Gastrocnemius medialis (tissue), 4 donors: ENCODE measurements around the gene MBD1. TPM values are rescaled to one million over a fixed set of nuclear protein-coding genes. Genes with fewer than 3 reads are reported as not detected.

Experiments
- ATAC-seq, 2 donors: fragments of 150-250 bp; one replicate each; pipeline ENCODE4 v1.9.1; 2016
- DNase-seq, 2 donors: peaks; one replicate each; pipeline ENCODE4 v3.0.0-alpha.2; 2019
- H3K27ac ChIP-seq, 4 donors: fragments of 200-600 bp; sonication (generic); 1 replicate in 1 of 4; 2 replicates in 3 of 4; pipeline ENCODE4 v1.5.1; 2016 to 2018; ENCODE audit warnings: mild to moderate bottlenecking in 2 of 4, moderate library complexity in 1 of 4
- H3K27me3 ChIP-seq, 3 donors: fragments of 200-600 bp; sonication (generic) in 2 of 3; 1 replicate in 1 of 3; 2 replicates in 2 of 3; pipeline versions ENCODE4 v1.5.1 to v1.6.0; 2016 to 2019; ENCODE audit warnings: mild to moderate bottlenecking in 1 of 3, moderate library complexity in 1 of 3
- H3K36me3 ChIP-seq, 2 donors: fragments of 200-600 bp; sonication (generic) in 1 of 2; one replicate each; pipeline ENCODE4 v1.5.1; 2017 to 2018
- H3K4me1 ChIP-seq, 2 donors: fragments of 200-600 bp; sonication (generic) in 1 of 2; one replicate each; pipeline ENCODE4 v1.5.1; 2016 to 2017; ENCODE audit warnings: mild to moderate bottlenecking in 2 of 2
- H3K4me3 ChIP-seq, 4 donors: fragments of 200-600 bp; sonication (generic) in 3 of 4; 1 replicate in 1 of 4; 2 replicates in 3 of 4; pipeline ENCODE4 v1.5.1; 2016 to 2019; ENCODE audit warnings: mild to moderate bottlenecking in 2 of 4
- H3K9me3 ChIP-seq, 3 donors: fragments of 200-600 bp; sonication (generic) in 2 of 3; 1 replicate in 1 of 3; 2 replicates in 2 of 3; pipeline ENCODE4 v1.5.1; 2016 to 2019
- POLR2A ChIP-seq, 2 donors: fragments of 450-650 bp; IDR thresholded peaks; one replicate each; pipeline ENCODE4 v1.6.1; 2017; ENCODE audit warnings: antibody characterized with exemption in 2 of 2, mild to moderate bottlenecking in 2 of 2, moderate library complexity in 2 of 2
- in situ Hi-C, 4 donors: fragments of 200-750 bp; cut with MboI; loops; one replicate each; pipeline versions ENCODE4 v1.15.0 to v1.8.0; 2017; ENCODE audit warnings: low sequenced_read_pairs in 4 of 4
- intact Hi-C: fragments of 100-400 bp; cut with DNase I; formaldehyde crosslinking; loops from one replicate; pipeline ENCODE4 v1.15.1; 2023; ENCODE audit warnings: low total_unique reads
- total RNA-seq, 4 donors: library from RNA; depleted of rRNA; stranded (reverse); fragments of >200 nt; gene quantifications; one replicate each; pipeline versions ENCODE4 v1.1.0 to v1.2.3, GENCODE V29; 2016
- TF ChIP-seq, protein P1 (sequence below), 5 experiments: fragments of 450-650 bp in 3 of 5; fragments of 200-600 bp in 2 of 5; sonication (generic) in 2 of 5; IDR thresholded peaks in 4 of 5; conservative IDR thresholded peaks in 1 of 5; 1 replicate in 4 of 5; 2 replicates in 1 of 5; pipeline ENCODE4 v1.5.1; 2016 to 2019; ENCODE audit warnings: antibody characterized with exemption in 5 of 5, mild to moderate bottlenecking in 3 of 5, moderate library complexity in 3 of 5

The MBD1 gene
- total RNA-seq, 4 donors from 2014 or later = 80.4 to 127 (median 103) TPM

DNA sequence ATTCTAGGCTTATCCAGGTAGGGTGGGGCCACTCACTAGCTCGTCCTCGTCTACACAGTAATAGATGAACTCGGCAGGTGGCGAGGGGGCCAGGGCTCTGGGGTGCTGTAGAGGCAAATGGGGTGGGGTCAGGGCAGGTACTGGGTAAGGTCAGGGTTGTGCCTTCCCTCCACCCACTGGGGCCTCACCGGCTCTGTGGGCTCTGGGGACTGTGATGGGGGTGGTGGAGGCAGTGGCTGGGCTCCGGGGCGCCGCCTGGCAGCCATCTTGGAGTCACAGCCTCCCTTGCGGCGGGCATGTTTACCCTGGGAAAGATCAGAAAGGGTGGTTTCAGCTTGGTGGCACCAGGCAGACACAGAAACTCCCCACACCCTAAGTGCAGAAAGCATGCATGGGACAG lies 6.4 kb downstream of the MBD1 start:
- Histone ChIP-seq H3K36me3 (peaks cover 0 to 74% of the 10 kb centered on the region in 2 donors), H3K27me3 (no peaks in the 10 kb centered on the region), H3K4me3 (no peak overlapping the region), H3K9me3 (no peaks in the 10 kb centered on the region), H3K27ac (no peak overlapping the region), H3K4me1 (peaks cover 2 to 10% of the 10 kb centered on the region in 2 donors)
- ATAC-seq = no peak
- no peak for DNase-seq
- intact Hi-C loops = no loop called here
- TF ChIP-seq POLR2A (IDR thresholded peaks at IDR 0.05) = no peak
- TF ChIP-seq, protein P1, sequence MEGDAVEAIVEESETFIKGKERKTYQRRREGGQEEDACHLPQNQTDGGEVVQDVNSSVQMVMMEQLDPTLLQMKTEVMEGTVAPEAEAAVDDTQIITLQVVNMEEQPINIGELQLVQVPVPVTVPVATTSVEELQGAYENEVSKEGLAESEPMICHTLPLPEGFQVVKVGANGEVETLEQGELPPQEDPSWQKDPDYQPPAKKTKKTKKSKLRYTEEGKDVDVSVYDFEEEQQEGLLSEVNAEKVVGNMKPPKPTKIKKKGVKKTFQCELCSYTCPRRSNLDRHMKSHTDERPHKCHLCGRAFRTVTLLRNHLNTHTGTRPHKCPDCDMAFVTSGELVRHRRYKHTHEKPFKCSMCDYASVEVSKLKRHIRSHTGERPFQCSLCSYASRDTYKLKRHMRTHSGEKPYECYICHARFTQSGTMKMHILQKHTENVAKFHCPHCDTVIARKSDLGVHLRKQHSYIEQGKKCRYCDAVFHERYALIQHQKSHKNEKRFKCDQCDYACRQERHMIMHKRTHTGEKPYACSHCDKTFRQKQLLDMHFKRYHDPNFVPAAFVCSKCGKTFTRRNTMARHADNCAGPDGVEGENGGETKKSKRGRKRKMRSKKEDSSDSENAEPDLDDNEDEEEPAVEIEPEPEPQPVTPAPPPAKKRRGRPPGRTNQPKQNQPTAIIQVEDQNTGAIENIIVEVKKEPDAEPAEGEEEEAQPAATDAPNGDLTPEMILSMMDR (IDR thresholded peaks at IDR 0.05 in 4 of 5, conservative IDR thresholded peaks at IDR 0.05 in 1 of 5) = no peak
- in situ Hi-C loops = loop anchor here (25.0 kb wide), 5 partner anchors 463 to 912 kb away; partner anchors contain the start of genes C18orf32 (in 3 of the 4), RPL17 (in 3 of the 4), ACAA2 (in 2 of the 4) and SMAD4 (in 2 of the 4)

DNA sequence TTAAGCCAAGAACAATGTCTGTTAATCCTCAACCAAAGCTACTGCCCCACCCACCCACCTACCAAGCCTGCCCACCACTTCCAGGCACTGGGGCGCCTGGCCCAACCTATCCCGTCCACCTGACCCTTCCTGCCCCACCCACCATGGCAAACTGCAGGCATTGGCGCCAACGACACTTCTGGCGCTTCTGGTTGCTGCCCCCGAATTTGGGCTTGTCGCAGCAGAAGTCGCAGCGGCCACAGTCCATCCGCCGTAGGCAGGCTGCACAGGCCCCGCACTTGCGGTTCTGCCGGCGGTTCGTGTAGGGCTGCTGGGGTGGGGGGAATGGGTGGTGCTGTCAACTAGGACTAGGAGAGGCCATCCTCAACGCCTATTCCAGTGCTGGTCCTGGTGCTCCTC lies 7.3 kb downstream of the MBD1 start:
- ATAC-seq = no peak
- DNase-seq = no peak
- Histone ChIP-seq H3K4me1 (peaks cover 0 to 1% of the 10 kb centered on the region in 2 donors), H3K9me3 (no peaks in the 10 kb centered on the region), H3K4me3 (no peak overlapping the region), H3K27me3 (no peaks in the 10 kb centered on the region), H3K27ac (no peak overlapping the region), H3K36me3 (peaks cover 0 to 82% of the 10 kb centered on the region in 2 donors)
- TF ChIP-seq POLR2A (IDR thresholded peaks at IDR 0.05) = no peak
- TF ChIP-seq, protein P1 (IDR thresholded peaks at IDR 0.05 in 4 of 5, conservative IDR thresholded peaks at IDR 0.05 in 1 of 5) = no peak
- intact Hi-C loops = no loop called here
- in situ Hi-C loops = loop anchor here in 1 of 4 donors (25.0 kb wide), 1 partner anchor 762 kb away; no protein-coding TSS in a partner anchor

DNA sequence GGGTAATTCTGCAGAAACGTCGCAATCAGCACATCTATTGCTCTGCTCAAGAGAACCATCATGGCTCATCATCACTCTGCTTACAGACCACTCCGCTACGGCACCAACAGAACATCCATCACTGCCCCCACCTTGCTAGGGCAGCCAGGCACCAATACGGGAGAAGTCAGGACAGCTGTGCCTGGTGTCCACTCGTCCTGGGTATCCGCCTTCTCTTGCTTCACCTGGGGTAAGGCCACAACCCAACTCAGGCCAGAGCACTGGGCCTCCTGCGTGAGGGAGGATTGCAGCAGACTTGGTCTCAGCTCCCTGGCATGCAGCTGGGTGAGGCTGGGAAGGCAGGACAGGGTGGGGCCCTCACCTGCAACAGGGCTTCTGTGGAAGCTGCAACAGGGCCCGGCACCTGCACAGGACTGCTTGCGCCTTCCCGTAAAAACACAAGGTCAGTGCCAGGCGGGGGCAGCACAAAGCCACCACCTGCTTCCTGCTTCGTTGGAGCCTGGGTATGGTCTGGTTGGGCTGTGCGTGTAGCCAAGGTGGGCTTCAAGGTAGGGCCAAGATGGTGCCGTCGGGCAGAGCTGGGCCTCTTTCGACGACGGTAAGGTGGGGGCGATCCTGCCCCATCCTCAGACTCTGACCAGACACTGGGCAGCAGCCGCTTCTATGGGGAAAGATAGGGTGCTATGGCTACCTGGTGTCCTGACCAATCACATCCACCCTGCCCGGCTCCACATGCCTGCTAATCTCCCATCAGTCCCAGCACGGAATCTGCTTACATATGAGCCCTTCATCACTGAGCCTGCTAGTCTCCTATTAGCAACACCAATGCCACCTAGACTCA lies 7.9 kb downstream of the MBD1 start:
- in situ Hi-C loops = loop anchor here in 1 of 4 donors (25.0 kb wide), 1 partner anchor 761 kb away; no protein-coding TSS in a partner anchor

DNA sequence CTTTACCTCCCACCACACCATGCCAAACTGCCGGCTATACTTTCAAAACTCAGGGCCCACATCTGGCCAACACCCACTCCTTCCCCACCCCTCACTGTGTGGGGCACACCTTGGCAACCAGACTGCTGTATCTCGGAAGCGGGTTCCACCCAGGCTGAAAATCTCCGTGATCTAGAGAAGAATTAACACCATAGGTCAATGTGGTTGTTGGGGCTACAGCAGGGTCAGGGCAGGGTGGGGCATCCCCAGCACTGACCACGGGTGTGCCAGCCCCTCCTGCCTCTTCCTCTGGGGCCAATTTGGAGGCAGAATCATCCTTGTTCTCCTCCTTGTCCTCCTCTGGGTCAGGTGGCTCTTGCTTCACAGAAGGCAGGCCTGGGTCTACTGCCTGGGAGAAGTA lies 8.8 kb downstream of the MBD1 start:
- intact Hi-C loops (no loop called here), in situ Hi-C loops (loop anchor here in 1 of 4 donors (25.0 kb wide), 1 partner anchor 760 kb away; no protein-coding TSS in a partner anchor)

More for the DNA sequence above, 7.9 kb downstream of the MBD1 start:
- H3K9me3 ChIP-seq = no peaks in the 10 kb centered on the region
- DNase-seq = no peak
- TF ChIP-seq POLR2A (IDR thresholded peaks at IDR 0.05) = no peak
- TF ChIP-seq, protein P1 (IDR thresholded peaks at IDR 0.05 in 4 of 5, conservative IDR thresholded peaks at IDR 0.05 in 1 of 5) = no peak
- intact Hi-C loops = no loop called here
- H3K36me3 ChIP-seq = peaks cover 0 to 84% of the 10 kb centered on the region in 2 donors
- H3K27me3 ChIP-seq = no peaks in the 10 kb centered on the region
- H3K4me1 ChIP-seq = no peaks in the 10 kb centered on the region
- no peak for ATAC-seq
- no peak overlapping the region for H3K4me3 ChIP-seq
- no peak overlapping the region for H3K27ac ChIP-seq

More for the DNA sequence above, 8.8 kb downstream of the MBD1 start:
- no peaks in the 10 kb centered on the region for H3K4me1 ChIP-seq
- H3K27ac ChIP-seq = no peak overlapping the region
- H3K36me3 ChIP-seq = peaks cover 0 to 77% of the 10 kb centered on the region in 2 donors
- H3K27me3 ChIP-seq = no peaks in the 10 kb centered on the region
- no peaks in the 10 kb centered on the region for H3K9me3 ChIP-seq
- ATAC-seq (no peak), DNase-seq (no peak)
- H3K4me3 ChIP-seq = no peak overlapping the region
- TF ChIP-seq, protein P1 (IDR thresholded peaks at IDR 0.05 in 4 of 5, conservative IDR thresholded peaks at IDR 0.05 in 1 of 5) = no peak
- TF ChIP-seq POLR2A (IDR thresholded peaks at IDR 0.05) = no peak
